ENCODE data around the gene RTF2. TPM values are rescaled to one million over a fixed set of nuclear protein-coding genes. Genes with fewer than 3 reads are reported as not detected.
"Not testable (repeated sequence)": the region's sequence is repeated elsewhere in the genome, so short reads cannot be mapped to it uniquely, and the experiment has no call there.

The RTF2 gene
- total and polyA plus RNA-seq, 2 donors (not counting 1 experiment from before 2014, with no cell fraction given) = 100 to 107 TPM

DNA sequence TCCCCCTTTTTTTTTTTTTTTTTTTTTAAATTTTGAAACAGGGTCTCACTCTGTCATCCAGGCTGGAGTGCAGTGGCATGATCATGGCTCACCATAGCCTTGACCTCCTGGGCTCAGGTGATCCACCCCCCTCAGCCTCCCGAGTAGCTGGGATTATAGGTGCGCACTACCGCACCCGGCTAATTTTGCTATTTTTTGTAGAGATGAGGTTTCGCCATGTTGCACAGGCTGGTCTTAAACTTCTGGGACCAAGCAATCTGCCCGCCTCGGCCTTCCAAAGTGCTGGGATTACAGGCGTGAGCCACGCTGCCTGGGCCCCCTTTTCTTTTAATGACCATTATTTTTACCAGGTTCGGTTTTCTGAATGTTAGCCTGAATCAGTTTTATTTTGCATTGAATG is 51.1 kb downstream of the RTF2 start:
- Histone ChIP-seq H3K27ac (ENCODE audit: insufficient read depth, low read length) (no peak overlapping the region), H2AFZ (ENCODE audit: low read length) (no peak overlapping the region), H3K4me1 (ENCODE audit: control insufficient read depth, extremely low read depth, insufficient read depth, low read length) (no peaks in the 10 kb centered on the region), H3K9me3 (ENCODE audit: control insufficient read depth, insufficient read depth, low read depth, low read length) (no peaks in the 10 kb centered on the region), H3K9ac (ENCODE audit: insufficient read depth, low read length) (no peak overlapping the region), H3K27me3 (ENCODE audit: control insufficient read depth, insufficient read depth, low read length) (no peaks in the 10 kb centered on the region), H4K20me1 (ENCODE audit: control insufficient read depth, extremely low read depth, insufficient read depth, low read length) (no peaks in the 10 kb centered on the region), H3K79me2 (ENCODE audit: control insufficient read depth, insufficient read depth, low read length) (no peaks in the 10 kb centered on the region), H3K4me2 (ENCODE audit: extremely low read depth, insufficient read depth, low read length) (no peak overlapping the region), H3K4me3 (replicated peaks in 1 of 4; ENCODE audit: control extremely low read depth in 1 of 4, insufficient read depth in 1 of 4, low read depth in 3 of 4, low read length in 4 of 4) (no peak overlapping the region), H3K36me3 (ENCODE audit: control insufficient read depth, insufficient read depth, low read length) (peaks cover 2% of the 10 kb centered on the region)
- no peak for DNase-seq (ENCODE audit: low read depth in 2 of 2)
- no peak for TF ChIP-seq EZH2 (IDR thresholded peaks at IDR 0.05; ENCODE audit: low read length, missing control alignments)
- TF ChIP-seq, protein P1, sequence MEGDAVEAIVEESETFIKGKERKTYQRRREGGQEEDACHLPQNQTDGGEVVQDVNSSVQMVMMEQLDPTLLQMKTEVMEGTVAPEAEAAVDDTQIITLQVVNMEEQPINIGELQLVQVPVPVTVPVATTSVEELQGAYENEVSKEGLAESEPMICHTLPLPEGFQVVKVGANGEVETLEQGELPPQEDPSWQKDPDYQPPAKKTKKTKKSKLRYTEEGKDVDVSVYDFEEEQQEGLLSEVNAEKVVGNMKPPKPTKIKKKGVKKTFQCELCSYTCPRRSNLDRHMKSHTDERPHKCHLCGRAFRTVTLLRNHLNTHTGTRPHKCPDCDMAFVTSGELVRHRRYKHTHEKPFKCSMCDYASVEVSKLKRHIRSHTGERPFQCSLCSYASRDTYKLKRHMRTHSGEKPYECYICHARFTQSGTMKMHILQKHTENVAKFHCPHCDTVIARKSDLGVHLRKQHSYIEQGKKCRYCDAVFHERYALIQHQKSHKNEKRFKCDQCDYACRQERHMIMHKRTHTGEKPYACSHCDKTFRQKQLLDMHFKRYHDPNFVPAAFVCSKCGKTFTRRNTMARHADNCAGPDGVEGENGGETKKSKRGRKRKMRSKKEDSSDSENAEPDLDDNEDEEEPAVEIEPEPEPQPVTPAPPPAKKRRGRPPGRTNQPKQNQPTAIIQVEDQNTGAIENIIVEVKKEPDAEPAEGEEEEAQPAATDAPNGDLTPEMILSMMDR (conservative IDR thresholded peaks at IDR 0.05 in 1 of 2, IDR thresholded peaks at IDR 0.05 in 1 of 2; ENCODE audit: low read depth in 1 of 2, low read length in 2 of 2) = no peak

DNA sequence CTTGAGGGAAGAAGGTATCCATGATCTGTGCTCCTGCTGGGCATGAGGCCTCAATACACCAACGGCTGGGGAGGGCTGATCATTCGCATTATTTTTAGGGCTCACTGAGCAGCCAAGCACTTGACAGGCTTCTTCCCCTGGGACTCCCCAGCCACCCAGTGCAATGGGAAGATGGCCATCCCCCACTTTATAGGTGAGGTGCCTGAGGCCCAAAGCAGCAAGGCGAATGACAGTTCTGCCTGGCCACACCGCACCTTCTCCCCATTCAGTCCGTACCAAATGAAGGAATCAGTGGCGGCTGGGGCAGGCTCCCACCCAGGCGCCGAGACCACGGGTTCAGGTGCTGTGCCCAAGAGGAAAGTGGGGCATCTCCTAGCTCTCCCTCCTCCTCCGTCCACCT is 51.8 kb downstream of the RTF2 start:
- Histone ChIP-seq H4K20me1 (ENCODE audit: control insufficient read depth, extremely low read depth, insufficient read depth, low read length) (no peaks in the 10 kb centered on the region), H3K79me2 (ENCODE audit: control insufficient read depth, insufficient read depth, low read length) (no peaks in the 10 kb centered on the region), H3K27me3 (ENCODE audit: control insufficient read depth, insufficient read depth, low read length) (no peaks in the 10 kb centered on the region), H3K4me3 (replicated peaks in 1 of 4; ENCODE audit: control extremely low read depth in 1 of 4, insufficient read depth in 1 of 4, low read depth in 3 of 4, low read length in 4 of 4) (no peak overlapping the region), H3K9me3 (ENCODE audit: control insufficient read depth, insufficient read depth, low read depth, low read length) (no peaks in the 10 kb centered on the region), H2AFZ (ENCODE audit: low read length) (no peak overlapping the region), H3K9ac (ENCODE audit: insufficient read depth, low read length) (no peak overlapping the region), H3K4me2 (ENCODE audit: extremely low read depth, insufficient read depth, low read length) (no peak overlapping the region), H3K27ac (ENCODE audit: insufficient read depth, low read length) (no peak overlapping the region), H3K36me3 (ENCODE audit: control insufficient read depth, insufficient read depth, low read length) (peaks cover 2% of the 10 kb centered on the region), H3K4me1 (ENCODE audit: control insufficient read depth, extremely low read depth, insufficient read depth, low read length) (no peaks in the 10 kb centered on the region)
- DNase-seq (ENCODE audit: low read depth in 2 of 2) = no peak
- no peak for TF ChIP-seq EZH2 (IDR thresholded peaks at IDR 0.05; ENCODE audit: low read length, missing control alignments)
- TF ChIP-seq, protein P1 (conservative IDR thresholded peaks at IDR 0.05 in 1 of 2, IDR thresholded peaks at IDR 0.05 in 1 of 2; ENCODE audit: low read depth in 1 of 2, low read length in 2 of 2) = no peak

DNA sequence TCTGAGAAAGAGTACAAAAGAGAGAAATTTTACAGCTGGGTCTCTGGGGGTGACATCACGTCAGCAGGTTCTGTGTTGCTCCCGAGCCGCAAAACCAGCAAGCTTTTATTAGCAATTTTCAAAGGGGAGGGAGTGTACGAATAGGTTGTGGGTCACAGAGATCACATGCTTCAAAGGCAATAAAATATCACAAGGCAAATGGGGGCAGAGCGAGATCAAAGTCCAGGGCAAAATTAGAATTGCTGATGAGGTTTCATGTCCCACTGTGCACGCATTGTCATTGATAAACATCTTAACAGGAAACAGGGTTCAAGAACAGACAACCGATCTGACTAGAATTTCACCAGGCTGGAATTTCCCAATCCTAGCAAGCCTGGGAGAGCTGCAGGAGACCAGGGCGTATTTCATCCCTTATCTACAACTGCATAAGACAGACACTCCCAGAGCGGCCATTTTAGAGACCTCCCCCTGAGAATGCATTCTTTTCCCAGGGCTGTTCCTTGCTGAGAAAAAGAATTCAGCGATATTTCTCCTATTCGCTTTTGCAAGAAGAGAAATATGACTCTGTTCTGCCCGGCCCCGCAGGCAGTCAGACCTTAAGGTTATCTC is 52.4 kb downstream of the RTF2 start:
- H3K27ac ChIP-seq (ENCODE audit: insufficient read depth, low read length); DNase-seq (ENCODE audit: low read depth in 2 of 2); H3K9me3 ChIP-seq (ENCODE audit: control insufficient read depth, insufficient read depth, low read depth, low read length); H3K9ac ChIP-seq (ENCODE audit: insufficient read depth, low read length); H3K36me3 ChIP-seq (ENCODE audit: control insufficient read depth, insufficient read depth, low read length); H3K79me2 ChIP-seq (ENCODE audit: control insufficient read depth, insufficient read depth, low read length); H3K4me3 ChIP-seq (replicated peaks in 1 of 4; ENCODE audit: control extremely low read depth in 1 of 4, insufficient read depth in 1 of 4, low read depth in 3 of 4, low read length in 4 of 4); H3K4me1 ChIP-seq (ENCODE audit: control insufficient read depth, extremely low read depth, insufficient read depth, low read length); H3K4me2 ChIP-seq (ENCODE audit: extremely low read depth, insufficient read depth, low read length); H3K27me3 ChIP-seq (ENCODE audit: control insufficient read depth, insufficient read depth, low read length); H2AFZ ChIP-seq (ENCODE audit: low read length); H4K20me1 ChIP-seq (ENCODE audit: control insufficient read depth, extremely low read depth, insufficient read depth, low read length): not testable (repeated sequence)
